Measurements from ENCODE around the gene ETV4. TPM values are rescaled to one million over a fixed set of nuclear protein-coding genes. Genes with fewer than 3 reads are reported as not detected.
A peak's percentile ranks its signal among the peaks of the same experiment; 100 is the strongest.

ETV4 gene
- total and polyA plus RNA-seq, 2 of the 13 experiments (the other 11 are each of a cell fraction or from before 2014, with no cell fraction given): 128 to 330 TPM

DNA sequence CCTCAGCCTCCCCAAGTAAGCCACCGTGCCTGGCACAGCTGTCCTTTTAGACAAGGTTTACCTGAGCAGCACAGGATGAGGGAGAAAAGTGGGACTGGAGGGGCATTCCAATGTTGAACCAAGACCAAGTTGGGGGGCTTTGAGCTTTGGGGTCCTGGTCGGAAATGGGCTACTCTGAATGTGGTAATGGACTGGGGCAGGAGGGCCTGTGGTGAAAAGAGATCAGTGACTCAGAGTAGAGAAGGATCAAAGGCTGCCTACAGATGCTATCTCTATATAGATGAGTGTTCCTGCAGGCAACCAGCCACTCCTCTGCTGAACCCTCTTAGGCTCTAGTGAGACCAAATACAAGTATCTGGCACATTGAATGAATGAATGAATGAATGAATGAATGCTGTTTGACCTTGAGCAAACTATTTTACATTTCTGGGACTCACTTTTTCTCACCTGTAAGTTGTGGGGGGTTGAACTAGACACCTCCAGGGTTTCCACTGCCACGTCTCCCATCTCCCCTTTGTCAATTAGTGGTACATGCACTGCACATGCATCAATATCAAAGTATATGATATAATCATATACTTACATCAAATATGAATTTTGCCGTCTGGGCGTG lies 26.3 kb upstream of the ETV4 start (continued):
- TF ChIP-seq BCL6 (CRISPR knock-in tag; IDR thresholded peaks at IDR 0.05) (0 out of 2 replicates have a peak, but pooled peaks have one; percentile 9), KLF6 (CRISPR knock-in tag; IDR thresholded peaks at IDR 0.05) (no peak), SOX13 (IDR thresholded peaks at IDR 0.05) (no peak), SOX13 (CRISPR knock-in tag; conservative IDR thresholded peaks at IDR 0.05 in 1 of 2, IDR thresholded peaks at IDR 0.05 in 1 of 2) (peak in 1 of 2 experiments; percentile 42; a peak in 1 of 4 replicates), ZNF501 (CRISPR knock-in tag; IDR thresholded peaks at IDR 0.05) (peak; percentile 91), EHMT2 (IDR thresholded peaks at IDR 0.05; ENCODE audit: borderline replicate concordance, low read depth, low read length) (peak; percentile 69; the same call in 1 of the 2 replicates), NCOA5 (CRISPR knock-in tag; IDR thresholded peaks at IDR 0.05) (no peak), ATRX (CRISPR knock-in tag; IDR thresholded peaks at IDR 0.05; ENCODE audit: borderline replicate concordance) (no peak), ZNF563 (CRISPR knock-in tag; IDR thresholded peaks at IDR 0.05) (no peak), AGO1 (IDR thresholded peaks at IDR 0.05; ENCODE audit: low read depth, low read length, poor library complexity, severe bottlenecking) (no peak), ZSCAN22 (CRISPR knock-in tag; IDR thresholded peaks at IDR 0.05) (no peak), ZNF367 (CRISPR knock-in tag; IDR thresholded peaks at IDR 0.05; ENCODE audit: borderline replicate concordance) (no peak), ZNF33B (CRISPR knock-in tag; IDR thresholded peaks at IDR 0.05) (no peak), MXD4 (CRISPR knock-in tag; IDR thresholded peaks at IDR 0.05) (no peak), POLR2AphosphoS2 (IDR thresholded peaks at IDR 0.05; ENCODE audit: low read depth, low read length) (no peak), ZC3H13 (CRISPR knock-in tag; IDR thresholded peaks at IDR 0.05) (no peak), SIN3B (IDR thresholded peaks at IDR 0.05; ENCODE audit: low read length) (no peak), KDM1A (CRISPR knock-in tag; IDR thresholded peaks at IDR 0.05) (peak; percentile 57), BORCS8-MEF2B (CRISPR knock-in tag; IDR thresholded peaks at IDR 0.05) (no peak), RAD51 (IDR thresholded peaks at IDR 0.05; ENCODE audit: borderline replicate concordance) (no peak), ZNF674 (CRISPR knock-in tag; IDR thresholded peaks at IDR 0.05; ENCODE audit: low read depth) (no peak), ZSCAN9 (CRISPR knock-in tag; IDR thresholded peaks at IDR 0.05; ENCODE audit: borderline replicate concordance) (0 out of 2 replicates have a peak, but pooled peaks have one; percentile 41)
- TF ChIP-seq, protein P1, sequence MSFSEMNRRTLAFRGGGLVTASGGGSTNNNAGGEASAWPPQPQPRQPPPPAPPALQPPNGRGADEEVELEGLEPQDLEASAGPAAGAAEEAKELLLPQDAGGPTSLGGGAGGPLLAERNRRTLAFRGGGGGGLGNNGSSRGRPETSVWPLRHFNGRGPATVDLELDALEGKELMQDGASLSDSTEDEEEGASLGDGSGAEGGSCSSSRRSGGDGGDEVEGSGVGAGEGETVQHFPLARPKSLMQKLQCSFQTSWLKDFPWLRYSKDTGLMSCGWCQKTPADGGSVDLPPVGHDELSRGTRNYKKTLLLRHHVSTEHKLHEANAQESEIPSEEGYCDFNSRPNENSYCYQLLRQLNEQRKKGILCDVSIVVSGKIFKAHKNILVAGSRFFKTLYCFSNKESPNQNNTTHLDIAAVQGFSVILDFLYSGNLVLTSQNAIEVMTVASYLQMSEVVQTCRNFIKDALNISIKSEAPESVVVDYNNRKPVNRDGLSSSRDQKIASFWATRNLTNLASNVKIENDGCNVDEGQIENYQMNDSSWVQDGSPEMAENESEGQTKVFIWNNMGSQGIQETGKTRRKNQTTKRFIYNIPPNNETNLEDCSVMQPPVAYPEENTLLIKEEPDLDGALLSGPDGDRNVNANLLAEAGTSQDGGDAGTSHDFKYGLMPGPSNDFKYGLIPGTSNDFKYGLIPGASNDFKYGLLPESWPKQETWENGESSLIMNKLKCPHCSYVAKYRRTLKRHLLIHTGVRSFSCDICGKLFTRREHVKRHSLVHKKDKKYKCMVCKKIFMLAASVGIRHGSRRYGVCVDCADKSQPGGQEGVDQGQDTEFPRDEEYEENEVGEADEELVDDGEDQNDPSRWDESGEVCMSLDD (CRISPR knock-in tag; IDR thresholded peaks at IDR 0.05; ENCODE audit: borderline replicate concordance): peak; percentile 82; the same call in 1 of the 2 replicates
- TF ChIP-seq, protein P2, sequence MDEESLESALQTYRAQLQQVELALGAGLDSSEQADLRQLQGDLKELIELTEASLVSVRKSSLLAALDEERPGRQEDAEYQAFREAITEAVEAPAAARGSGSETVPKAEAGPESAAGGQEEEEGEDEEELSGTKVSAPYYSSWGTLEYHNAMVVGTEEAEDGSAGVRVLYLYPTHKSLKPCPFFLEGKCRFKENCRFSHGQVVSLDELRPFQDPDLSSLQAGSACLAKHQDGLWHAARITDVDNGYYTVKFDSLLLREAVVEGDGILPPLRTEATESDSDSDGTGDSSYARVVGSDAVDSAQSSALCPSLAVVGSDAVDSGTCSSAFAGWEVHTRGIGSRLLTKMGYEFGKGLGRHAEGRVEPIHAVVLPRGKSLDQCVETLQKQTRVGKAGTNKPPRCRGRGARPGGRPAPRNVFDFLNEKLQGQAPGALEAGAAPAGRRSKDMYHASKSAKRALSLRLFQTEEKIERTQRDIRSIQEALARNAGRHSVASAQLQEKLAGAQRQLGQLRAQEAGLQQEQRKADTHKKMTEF (CRISPR knock-in tag; IDR thresholded peaks at IDR 0.05): 0 out of 2 replicates have a peak, but pooled peaks have one; percentile 16
- TF ChIP-seq, protein P3, sequence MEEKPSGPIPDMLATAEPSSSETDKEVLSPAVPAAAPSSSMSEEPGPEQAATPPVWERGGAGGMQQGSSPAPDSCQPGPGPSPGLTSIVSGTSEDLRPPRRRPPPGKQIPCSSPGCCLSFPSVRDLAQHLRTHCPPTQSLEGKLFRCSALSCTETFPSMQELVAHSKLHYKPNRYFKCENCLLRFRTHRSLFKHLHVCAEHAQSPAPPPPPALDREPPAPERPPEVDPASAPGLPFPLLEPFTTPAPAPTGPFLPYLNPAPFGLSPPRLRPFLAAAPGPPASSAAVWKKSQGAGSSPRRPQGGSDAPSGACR (CRISPR knock-in tag; IDR thresholded peaks at IDR 0.05): no peak
- TF ChIP-seq, protein P4, sequence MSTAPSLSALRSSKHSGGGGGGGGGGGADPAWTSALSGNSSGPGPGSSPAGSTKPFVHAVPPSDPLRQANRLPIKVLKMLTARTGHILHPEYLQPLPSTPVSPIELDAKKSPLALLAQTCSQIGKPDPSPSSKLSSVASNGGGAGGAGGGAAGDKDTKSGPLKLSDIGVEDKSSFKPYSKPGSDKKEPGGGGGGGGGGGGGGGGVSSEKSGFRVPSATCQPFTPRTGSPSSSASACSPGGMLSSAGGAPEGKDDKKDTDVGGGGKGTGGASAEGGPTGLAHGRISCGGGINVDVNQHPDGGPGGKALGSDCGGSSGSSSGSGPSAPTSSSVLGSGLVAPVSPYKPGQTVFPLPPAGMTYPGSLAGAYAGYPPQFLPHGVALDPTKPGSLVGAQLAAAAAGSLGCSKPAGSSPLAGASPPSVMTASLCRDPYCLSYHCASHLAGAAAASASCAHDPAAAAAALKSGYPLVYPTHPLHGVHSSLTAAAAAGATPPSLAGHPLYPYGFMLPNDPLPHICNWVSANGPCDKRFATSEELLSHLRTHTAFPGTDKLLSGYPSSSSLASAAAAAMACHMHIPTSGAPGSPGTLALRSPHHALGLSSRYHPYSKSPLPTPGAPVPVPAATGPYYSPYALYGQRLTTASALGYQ (CRISPR knock-in tag; IDR thresholded peaks at IDR 0.05): no peak
